ENCODE data around the gene F11R. TPM values are rescaled to one million over a fixed set of nuclear protein-coding genes. Genes with fewer than 3 reads are reported as not detected.
"Not testable (repeated sequence)": the region's sequence is repeated elsewhere in the genome, so short reads cannot be mapped to it uniquely, and the experiment has no call there.

The F11R gene
- polyA plus RNA-seq (ENCODE audit: insufficient read length in 12 of 12), result 10 to 100 TPM in 11 of 12 donors, not detected in 1; 11.5 to 40.4 (median 16.3) TPM
- long read RNA-seq, donor 1, partial matches to known transcripts, result 28 of 28 reads
- long read RNA-seq, donor 1, other reads (novel, unspliced or antisense), result 0 of 28 reads
- long read RNA-seq, donor 2, result 0 reads
- long read RNA-seq, donor 3, result 0 reads
- long read RNA-seq, donor 4, result 0 reads
- long read RNA-seq, donor 5, result 0 reads
- long read RNA-seq, donor 6, result 0 reads
- long read RNA-seq, donor 7, result 0 reads
- long read RNA-seq, donor 8, partial matches to known transcripts, result 7 of 7 reads
- long read RNA-seq, donor 8, other reads (novel, unspliced or antisense), result 0 of 7 reads
- long read RNA-seq, donor 9, result 0 reads
- long read RNA-seq, donor 10, result 0 reads
- long read RNA-seq, donor 11, result 0 reads

DNA sequence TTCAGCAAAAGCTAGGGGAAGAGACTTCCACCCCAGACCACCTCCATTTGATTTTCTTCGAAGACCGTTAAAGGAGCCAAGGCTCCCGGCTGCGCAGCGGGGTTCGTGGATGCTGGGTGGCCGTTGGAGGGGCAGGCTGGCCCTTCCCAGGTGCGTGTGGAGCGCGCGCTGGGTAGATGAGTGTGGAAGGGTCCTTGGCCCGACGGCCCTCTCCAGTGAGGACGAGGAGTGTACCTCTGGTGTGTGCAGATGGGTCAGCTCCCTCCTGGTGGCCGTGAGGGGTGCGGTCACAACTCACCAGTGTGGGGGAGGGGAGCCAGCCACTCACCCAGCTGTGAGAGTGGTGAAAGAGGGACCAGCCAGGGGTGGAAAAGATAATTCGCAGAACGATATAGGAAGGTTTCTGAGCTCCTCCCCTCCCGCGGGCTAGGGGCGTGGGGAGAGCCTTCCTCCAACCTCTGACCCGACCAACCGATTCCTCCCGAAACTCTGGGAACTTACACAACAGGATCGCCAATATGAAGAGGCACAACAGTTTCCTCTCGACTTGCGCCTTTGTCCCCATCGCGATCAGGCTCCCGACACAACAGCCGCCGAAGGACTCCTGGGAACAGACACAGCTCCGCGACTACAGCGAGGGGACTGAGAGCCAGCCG lies at the start of gene F11R:
Gene F11R (minus strand): TSS at position 644 of the 656 bp plus-strand sequence. CDS start 79 bp downstream, at position 565.
- no peak for DNase-seq

DNA sequence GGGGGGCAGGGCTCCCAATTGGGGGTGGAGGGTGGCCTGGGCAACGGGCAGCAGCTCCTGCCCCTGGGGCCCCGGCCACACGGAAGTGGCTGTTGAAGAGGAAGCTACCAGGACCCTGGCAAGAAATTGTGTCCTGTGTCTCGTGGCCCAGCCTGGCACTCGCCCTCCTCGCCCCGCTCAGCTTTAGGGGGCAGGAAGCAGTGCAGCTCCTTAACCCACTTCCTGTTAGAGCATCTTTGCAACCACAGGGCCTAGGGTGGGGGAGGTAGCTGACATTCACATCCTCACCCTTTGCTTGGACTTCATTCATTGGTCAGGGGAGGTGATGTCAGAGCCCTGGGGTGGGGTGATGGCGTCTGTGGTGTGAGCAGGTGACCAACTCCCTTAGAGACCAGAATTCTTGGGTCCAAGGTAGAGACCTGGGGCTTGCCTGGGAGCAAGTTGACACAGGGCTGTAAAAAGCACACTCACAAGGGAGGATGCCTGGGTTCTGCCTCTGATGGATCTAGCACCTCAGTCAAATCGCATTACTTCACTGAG lies 48.8 kb upstream of the F11R start, which contains the start of gene ARHGAP30:
Gene ARHGAP30 (minus strand): TSS at position 161 of the 540 bp plus-strand sequence. CDS start 267 bp downstream, outside the sequence.
- peak; percentile 11 for DNase-seq

DNA sequence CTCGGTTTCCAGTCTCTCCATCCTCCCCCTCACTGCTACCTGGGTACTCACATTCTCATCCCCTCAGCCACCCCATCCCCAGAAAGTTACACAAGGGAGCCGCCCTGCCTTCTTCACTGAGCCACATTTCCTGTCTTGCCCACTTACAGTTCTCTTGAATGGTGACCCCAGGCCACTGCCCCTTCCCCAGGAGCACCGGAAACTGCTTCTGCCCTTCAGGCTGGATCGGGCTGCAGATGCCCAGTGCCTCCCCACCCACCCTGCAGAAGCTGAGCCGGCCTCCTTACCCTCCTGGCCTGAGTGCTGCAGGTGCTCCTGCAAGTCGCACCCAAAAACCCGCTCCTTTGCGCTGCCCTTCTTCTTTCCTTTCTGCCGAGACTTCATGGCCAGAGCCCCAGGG lies 48.3 kb upstream of the F11R start:
- DNase-seq, result no peak

DNA sequence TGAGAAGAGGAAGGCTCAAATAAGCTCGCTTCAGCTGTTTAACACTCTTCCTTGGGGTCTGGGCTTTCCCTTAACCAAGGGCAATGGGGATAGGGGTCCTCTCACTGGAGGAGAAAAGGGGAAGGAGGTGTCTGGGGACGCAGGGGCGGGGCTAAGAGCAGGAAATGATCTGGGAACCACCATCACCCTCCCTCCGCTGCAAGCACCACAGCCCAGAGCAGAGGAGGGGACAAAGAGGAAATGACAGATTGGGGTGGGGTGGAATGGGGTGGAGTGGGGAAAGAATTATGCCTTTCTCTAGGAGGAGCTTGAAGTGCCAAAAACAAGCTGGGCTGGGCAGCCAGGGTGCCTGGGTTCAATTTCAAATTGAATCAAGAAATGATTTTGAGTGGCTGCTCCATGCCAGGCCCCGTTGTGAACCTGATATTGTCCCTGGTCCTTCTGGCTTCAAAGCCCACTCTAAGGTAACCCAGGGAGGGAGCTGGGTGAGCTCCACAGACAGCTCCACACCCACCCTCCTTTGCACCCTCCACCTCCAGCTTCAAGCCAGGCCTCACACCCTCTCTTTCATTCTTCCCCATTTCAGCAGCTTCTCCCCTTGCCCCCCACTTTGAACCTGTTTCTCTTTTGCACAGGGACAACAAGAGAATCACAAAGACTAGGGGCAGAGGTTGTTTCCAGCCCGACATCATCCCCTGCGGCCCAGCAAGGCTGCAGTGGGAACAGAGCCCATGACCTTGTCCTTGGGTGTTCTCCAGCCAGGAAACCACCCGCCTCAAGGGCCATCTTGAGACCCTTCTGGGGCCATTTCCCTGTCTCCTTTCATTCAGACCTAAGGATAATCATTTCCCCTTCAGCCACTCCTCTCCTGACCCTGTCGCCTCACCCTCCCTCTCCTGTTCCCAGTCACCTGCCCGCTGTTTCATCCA lies 47.6 kb upstream of the F11R start:
- DNase-seq, result peak; percentile 37

DNA sequence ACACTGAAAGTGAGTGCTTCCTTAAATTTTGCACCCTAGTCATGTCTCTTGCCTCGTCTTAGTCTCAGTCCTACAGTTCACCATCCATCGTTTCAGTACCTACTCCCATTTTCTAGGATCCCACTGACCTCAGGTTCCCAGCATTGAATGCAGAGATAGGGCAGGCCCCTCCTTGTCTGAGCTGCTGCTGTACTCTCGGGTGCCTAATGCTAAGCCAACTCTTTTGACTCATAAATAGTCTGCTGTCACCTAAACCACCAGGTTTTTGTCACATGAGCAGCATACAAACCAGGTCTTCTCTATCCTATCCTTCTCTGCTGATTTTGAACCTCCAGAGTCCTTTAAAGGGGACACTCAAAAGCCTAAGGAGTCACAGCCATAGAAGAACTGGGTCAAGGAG lies 45.7 kb upstream of the F11R start:
- DNase-seq, result no peak

DNA sequence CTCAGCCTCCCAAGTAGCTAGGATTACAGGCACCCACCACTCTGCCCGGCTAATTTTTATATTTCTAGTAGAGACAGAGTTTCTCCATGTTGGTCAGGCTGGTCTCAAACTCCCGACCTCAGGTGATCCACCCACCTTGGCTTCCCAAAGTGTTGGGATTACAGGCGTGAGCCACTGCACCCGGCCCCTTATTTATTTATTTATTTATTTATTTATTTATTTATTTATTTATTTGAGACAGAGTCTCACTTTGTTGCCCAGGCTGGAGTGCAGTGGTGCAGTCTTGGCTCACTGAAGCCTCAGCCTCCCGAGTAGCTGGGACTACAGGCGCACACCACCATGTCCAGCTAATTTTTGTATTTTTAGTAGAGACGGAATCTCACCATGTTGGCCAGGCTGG lies 44.7 kb upstream of the F11R start:
- not testable (repeated sequence) for DNase-seq

DNA sequence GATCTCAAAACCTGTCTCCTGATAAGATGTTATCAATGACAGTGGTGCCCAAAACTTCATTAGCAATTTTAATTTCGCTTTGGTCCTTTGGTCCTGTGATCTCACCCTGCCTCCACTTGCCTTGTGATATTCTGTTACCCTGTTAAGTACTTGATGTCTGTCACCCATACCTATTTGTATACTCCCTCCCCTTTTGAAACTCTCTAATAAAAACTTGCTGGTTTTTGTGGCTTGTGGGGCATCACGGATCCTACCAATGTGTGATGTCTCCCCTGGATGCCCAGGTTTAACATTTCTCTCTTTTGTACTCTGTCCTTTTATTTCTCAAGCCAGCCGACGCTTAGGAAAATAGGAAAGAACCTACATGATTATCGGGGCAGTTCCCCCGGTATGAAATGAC lies 43.0 kb upstream of the F11R start:
- DNase-seq, result not testable (repeated sequence)

DNA sequence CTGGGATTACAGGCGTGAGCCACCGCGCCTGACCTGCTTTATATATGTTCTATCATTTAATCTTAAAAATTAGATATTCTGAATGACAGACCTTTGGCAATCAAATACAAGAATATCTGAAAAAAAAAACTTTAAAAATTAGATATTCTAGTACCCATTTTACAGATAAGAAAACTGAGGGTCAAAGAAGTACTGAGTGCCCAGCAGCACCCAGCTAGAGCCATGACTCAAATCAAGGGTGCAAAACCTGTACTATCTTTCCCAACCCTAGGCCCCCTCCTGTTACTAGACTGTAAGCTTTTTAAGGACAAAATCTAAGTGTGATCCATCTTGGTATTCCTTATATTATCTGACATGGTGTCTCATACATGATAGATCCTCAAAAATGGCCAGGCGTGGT lies 40.5 kb upstream of the F11R start:
- DNase-seq, result no peak

DNA sequence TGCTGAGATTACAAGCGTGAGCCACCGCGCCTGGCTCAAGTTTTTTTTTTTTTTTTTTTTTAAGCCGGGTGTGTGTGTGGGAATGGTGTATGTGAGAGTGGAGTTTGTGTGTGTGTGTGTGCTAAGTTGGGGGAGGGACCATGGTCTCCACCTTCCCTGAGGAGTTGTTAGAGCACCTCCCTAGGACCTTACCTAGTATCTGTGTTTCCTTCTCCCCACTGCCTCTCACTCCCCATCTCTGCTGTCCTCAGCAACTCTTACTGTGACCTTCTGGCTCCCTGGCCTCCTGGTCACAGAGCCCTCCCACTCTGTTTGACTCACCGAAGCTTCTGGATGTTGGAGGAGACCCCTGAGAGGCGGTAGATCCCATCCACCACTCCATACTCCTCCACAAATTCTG lies 38.3 kb upstream of the F11R start:
- no peak for DNase-seq

DNA sequence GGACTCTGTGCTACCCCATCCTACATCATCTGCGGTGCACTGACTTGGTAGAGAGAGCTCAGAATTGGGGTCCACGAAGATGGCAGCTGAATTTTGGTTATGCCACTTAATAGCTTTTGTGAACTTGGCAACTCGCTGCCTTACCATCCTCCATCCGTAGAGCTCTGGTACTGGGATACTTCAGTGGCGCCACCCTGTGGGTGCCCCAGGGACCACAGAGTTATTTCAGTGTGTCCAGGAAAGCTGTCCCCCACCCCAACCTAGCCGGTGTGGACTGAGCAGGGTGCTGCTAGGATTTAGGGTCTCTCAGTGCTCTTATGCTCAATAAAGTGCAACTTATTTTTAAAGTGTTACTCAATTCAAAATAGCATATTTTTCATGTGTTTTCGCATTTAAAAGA lies 33.9 kb upstream of the F11R start:
- DNase-seq, result no peak

DNA sequence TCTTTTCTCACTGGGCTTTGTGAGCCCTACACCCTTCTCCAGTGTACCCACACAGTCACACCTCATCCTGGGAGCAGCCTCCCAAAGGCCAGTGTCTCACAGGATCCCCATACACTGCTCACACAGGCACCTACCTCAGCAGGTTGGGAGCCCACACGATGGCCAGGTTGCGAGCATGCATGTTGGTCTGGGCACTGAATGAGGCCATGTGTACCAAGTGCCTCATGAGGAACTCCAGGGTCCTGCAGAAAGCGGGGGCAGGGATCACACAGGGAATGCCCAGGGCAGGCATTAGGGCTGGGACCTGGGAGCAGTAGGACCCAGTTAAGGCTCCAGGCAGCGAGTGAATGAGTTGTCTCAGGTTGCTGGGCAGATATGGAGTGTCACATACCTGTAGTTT lies 33.3 kb upstream of the F11R start:
- DNase-seq, result no peak

DNA sequence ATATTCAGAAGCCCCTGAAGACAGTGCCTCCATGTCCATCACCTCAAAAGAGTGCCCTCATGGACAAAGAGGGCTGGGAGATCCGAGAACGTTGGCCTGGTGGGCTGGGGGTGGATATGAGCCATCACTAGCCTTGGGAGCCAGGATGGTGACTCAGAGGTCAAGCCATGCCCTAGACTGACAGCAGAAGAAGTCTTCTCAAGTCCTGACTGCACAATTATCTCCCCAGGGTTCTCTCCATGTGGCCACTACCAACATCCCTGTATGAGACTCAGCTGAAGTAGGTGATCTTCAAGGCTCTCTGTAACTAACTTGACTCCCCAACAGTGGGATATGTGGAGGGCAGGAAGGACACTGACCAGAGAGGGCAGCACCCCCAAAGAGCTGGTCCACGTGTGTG lies 31.9 kb upstream of the F11R start:
- no peak for DNase-seq

DNA sequence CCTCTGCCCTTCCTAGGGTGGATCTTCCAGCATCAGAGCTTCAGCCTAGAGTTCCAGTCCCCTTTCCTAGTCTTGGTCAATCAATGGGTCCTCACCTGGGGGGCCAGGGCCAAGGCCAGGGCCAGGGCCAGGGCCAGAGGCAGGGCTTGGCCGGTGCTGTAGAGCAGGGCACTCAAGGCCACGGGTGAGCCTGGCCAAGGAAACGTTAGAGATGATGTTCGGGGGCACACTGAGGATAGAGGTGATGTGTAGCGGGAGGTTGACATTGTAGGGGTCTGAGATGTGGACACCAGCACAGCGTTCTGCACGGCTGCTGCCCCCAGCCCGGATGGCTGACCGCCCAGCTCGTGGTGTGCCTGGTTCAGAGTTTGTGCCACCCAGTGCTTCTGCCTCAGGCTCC lies 30.3 kb upstream of the F11R start:
- no peak for DNase-seq

DNA sequence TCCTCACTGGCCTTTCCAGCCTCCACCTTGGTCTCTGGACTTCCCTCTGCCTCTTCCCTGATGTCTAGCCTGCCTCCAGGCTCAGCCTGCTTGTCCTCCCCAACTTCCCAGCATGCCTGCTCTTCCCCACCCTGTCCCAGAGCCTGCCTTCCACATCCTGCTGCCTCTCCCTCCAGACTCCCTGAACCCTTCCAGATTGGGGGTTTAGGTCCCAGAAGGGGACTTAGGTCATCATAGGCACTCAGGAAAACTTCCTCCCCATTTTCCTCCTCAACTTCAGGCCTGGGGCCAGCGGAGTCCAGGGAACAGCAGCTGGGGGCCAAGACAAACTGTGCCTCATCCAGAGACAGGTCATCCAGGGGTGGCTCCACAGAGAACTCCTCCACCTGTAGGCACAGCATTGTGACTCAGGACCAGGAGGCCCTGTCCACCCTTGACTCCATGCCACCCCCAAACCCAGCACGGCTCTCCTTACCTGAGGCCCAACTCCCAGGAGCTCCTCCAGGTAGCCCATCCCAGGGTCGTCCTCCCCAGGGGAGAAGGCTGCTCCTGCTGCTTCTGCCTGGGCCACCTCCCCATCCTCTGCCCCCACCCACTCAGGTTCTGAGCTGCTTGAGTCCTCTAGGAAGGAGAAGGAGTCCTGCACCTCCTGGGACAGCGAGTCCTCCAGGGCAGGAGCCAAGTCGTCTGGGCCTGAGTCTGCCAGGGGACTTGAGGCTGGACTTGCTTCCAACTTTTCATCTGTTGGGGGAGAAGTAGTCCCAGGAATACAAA lies 28.2 kb upstream of the F11R start:
- no peak for DNase-seq

DNA sequence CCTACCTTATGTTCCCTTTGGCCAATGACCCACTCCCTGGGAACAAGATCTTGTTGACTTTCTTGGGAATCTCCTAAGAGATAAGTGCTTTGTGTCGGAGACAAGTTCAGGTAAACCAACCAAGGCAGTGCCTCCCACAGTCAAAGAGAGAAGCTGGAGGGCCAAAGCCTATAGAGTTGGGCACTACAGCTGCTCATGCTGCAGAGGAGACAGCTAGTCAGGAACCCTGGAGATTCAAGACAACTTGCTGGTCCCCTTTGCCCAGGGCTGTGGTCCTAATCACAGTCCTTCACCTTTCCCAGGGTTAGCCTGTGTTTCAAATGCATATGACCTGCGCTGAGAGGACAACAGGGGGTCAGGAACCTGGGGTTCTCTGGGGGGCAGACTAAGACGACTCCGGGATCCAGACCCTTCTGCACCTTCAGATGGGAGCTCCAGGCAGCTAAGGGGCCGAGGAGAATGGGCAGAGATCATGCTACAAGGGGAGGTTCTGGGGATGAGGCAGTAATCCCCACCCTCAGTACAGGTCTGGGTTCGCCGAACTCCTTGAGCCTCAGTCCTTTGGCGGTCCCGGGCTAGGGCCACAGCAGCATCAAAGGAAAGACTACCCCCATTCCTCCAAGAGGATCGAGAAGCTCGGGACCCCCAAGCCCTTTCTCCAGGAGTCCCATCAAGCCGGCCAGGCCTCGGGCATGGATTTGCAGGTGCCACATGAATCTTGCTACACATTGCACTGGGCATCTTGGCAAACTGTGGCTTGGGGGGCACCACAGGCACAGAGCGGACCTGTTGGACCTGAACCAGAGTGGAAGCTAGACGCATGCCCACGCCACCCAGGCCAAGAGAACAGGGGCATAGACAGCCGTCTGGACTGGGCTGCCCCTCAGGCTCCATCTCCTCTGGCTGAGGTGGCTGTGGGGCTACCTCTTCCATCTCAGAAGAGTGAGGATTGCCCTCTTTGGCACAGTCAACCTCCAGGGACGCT lies 26.8 kb upstream of the F11R start:
- no peak for DNase-seq

DNA sequence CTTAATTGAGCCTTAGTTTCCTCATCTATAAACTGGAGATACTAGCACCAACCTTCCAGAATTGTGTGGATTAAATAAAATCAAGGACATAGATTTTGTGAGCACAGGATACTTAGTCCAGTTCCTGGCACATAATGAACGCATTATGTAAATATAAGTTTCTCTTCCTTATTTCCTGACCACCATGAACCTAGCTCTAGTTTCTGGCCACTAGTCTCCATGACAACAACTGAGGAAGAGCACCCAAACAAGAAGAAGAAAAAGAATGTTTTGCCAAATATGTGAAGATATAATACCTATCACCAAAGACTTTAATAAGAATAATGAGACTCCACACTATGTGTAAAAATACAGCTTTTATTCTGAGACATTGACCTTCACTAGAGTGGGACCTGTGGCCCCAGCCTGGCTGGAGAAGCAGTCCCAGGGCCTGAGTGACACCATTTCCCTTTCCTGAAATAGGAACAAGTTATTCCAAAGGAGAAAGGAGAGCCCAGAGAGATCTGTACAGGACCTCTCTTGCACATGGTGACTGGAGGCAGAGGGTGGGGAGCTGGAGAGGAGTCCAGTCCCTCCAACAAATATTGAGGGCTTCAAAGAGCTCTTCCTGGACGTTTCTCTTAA lies 25.8 kb upstream of the F11R start:
- DNase-seq, result no peak

DNA sequence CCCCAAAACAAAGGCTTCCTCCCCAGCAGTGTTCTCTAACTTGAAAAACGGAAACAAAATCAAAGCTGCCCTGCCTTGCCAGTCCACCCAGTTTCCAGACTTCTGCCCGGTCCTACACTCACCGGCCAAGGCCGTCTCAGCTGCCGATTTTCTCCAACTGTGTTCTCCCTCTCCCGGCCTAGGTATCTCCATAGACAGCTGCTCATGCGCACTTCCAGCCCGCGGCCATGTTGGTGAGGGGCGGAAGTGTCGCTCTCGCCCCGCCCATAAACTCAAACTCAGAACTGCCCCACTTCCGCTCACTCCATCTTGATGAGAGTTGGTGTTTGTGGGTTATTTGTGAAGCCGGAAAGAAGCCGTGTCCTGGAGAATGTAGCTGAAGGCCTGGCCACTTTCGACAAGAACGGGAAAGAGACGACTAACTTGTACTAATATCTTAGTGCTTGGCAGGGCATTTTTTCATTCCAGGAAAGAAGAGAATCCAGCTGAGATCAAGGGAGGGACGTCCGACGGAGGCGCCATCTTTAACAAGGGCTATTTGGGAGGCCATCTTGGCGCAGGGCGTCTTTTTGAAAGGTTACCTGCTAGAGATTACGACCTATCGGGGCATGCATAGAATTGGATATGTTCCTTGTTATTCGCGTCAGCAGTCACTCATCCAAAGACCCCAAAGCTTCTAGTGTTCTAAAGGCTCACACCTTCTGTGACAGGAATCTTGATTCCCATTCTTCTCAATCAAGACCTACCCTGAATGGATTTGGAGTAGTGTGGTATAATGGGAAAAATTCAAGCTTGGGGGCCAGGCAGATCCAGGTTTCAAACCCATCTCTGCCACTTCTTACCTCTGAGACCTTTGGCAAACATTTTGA lies 25.0 kb upstream of the F11R start, which contains the start of gene USF1:
Gene USF1 (minus strand): TSS at position 242 of the 869 bp plus-strand sequence. CDS start 2,702 bp downstream, outside the sequence.
- peak; percentile 98 for DNase-seq

Measured in muscle of arm (tissue), 14 donors.